H1 (cell line): ENCODE results near the gene INO80. TPM values are rescaled to one million over a fixed set of nuclear protein-coding genes. Genes with fewer than 3 reads are reported as not detected.

ENCODE experiments used
- CHD2 ChIP-seq: IDR thresholded peaks from 2 replicates; pipeline ENCODE4 v1.6.1; 2012; ENCODE audit warnings: low read length, improper control_type of control experiment
- CREB1 ChIP-seq: IDR thresholded peaks from 2 replicates; pipeline ENCODE4 v1.6.1; 2012; ENCODE audit warnings: inconsistent platforms
- CTBP2 ChIP-seq: IDR thresholded peaks from 2 replicates; pipeline ENCODE4 v1.7.0; 2011; ENCODE audit warnings: borderline replicate concordance, mild to moderate bottlenecking, moderate library complexity, mixed read lengths, low read length; ENCODE audit not compliant: insufficient read depth, insufficient read length
- KDM5A ChIP-seq: fragments of 200-600 bp; IDR thresholded peaks from 2 replicates; pipeline ENCODE4 v1.7.1; 2012; ENCODE audit warnings: mild to moderate bottlenecking, low read length, inconsistent platforms, mixed read lengths
- NANOG ChIP-seq: IDR thresholded peaks from 2 replicates; pipeline ENCODE4 v1.6.1; 2011; ENCODE audit warnings: low read length, low read depth, mild to moderate bottlenecking, inconsistent platforms; ENCODE audit not compliant: insufficient read depth, poor library complexity, severe bottlenecking
- PHF8 ChIP-seq: fragments of 200-600 bp; sonication (generic); conservative IDR thresholded peaks from 2 replicates; pipeline ENCODE4 v1.7.1; 2012; ENCODE audit warnings: low read depth, mild to moderate bottlenecking, inconsistent platforms, low read length, moderate library complexity
- TBP ChIP-seq: IDR thresholded peaks from 2 replicates; pipeline ENCODE4 v1.6.1; 2011; ENCODE audit warnings: low read depth, low read length, improper control_type of control experiment
- YY1 ChIP-seq: IDR thresholded peaks from 2 replicates; pipeline ENCODE4 v1.6.1; 2011; ENCODE audit warnings: low read depth, mild to moderate bottlenecking, low read length
- polyA plus RNA-seq, 7 experiments: library from polyadenylated mRNA; depleted of rRNA in 3 of 7; stranded (reverse) in 5 of 7; unstranded in 2 of 7; fragments of >200 nt in 5 of 7; fragments of 200-250 nt in 2 of 7; gene quantifications; 1 replicate in 5 of 7; 2 replicates in 1 of 7; 4 replicates in 1 of 7; pipeline versions ENCODE4 v1.2.1 to v1.2.3, GENCODE V29; 2011 to 2013; ENCODE audit warnings: missing spikeins in 2 of 7, mixed read lengths in 2 of 7
- total RNA-seq: library from RNA; stranded (reverse); fragmentation: NEBNext Ultra II Directional; extraction: Animal tissue kit (Norgen Biotek cat#: 25700); gene quantifications from 2 replicates; pipeline ENCODE4 v1.2.1, GENCODE V29; 2021
- TF ChIP-seq, protein P1 (sequence below): fragments of 300-600 bp; sonication (generic); IDR thresholded peaks from 2 replicates; pipeline ENCODE4 v1.7.1; 2012; ENCODE audit warnings: low read length, moderate library complexity, mild to moderate bottlenecking, inconsistent platforms; ENCODE audit not compliant: insufficient replicate concordance

Gene INO80
- total and polyA plus RNA-seq, 2 of the 8 experiments (the other 6 are each of a cell fraction or from before 2014, with no cell fraction given): 4.3 to 24.5 TPM

GRCh38 chr15:40984406-40984805 is 131.7 kb downstream of the INO80 start (continued):
- TF ChIP-seq, protein P1, sequence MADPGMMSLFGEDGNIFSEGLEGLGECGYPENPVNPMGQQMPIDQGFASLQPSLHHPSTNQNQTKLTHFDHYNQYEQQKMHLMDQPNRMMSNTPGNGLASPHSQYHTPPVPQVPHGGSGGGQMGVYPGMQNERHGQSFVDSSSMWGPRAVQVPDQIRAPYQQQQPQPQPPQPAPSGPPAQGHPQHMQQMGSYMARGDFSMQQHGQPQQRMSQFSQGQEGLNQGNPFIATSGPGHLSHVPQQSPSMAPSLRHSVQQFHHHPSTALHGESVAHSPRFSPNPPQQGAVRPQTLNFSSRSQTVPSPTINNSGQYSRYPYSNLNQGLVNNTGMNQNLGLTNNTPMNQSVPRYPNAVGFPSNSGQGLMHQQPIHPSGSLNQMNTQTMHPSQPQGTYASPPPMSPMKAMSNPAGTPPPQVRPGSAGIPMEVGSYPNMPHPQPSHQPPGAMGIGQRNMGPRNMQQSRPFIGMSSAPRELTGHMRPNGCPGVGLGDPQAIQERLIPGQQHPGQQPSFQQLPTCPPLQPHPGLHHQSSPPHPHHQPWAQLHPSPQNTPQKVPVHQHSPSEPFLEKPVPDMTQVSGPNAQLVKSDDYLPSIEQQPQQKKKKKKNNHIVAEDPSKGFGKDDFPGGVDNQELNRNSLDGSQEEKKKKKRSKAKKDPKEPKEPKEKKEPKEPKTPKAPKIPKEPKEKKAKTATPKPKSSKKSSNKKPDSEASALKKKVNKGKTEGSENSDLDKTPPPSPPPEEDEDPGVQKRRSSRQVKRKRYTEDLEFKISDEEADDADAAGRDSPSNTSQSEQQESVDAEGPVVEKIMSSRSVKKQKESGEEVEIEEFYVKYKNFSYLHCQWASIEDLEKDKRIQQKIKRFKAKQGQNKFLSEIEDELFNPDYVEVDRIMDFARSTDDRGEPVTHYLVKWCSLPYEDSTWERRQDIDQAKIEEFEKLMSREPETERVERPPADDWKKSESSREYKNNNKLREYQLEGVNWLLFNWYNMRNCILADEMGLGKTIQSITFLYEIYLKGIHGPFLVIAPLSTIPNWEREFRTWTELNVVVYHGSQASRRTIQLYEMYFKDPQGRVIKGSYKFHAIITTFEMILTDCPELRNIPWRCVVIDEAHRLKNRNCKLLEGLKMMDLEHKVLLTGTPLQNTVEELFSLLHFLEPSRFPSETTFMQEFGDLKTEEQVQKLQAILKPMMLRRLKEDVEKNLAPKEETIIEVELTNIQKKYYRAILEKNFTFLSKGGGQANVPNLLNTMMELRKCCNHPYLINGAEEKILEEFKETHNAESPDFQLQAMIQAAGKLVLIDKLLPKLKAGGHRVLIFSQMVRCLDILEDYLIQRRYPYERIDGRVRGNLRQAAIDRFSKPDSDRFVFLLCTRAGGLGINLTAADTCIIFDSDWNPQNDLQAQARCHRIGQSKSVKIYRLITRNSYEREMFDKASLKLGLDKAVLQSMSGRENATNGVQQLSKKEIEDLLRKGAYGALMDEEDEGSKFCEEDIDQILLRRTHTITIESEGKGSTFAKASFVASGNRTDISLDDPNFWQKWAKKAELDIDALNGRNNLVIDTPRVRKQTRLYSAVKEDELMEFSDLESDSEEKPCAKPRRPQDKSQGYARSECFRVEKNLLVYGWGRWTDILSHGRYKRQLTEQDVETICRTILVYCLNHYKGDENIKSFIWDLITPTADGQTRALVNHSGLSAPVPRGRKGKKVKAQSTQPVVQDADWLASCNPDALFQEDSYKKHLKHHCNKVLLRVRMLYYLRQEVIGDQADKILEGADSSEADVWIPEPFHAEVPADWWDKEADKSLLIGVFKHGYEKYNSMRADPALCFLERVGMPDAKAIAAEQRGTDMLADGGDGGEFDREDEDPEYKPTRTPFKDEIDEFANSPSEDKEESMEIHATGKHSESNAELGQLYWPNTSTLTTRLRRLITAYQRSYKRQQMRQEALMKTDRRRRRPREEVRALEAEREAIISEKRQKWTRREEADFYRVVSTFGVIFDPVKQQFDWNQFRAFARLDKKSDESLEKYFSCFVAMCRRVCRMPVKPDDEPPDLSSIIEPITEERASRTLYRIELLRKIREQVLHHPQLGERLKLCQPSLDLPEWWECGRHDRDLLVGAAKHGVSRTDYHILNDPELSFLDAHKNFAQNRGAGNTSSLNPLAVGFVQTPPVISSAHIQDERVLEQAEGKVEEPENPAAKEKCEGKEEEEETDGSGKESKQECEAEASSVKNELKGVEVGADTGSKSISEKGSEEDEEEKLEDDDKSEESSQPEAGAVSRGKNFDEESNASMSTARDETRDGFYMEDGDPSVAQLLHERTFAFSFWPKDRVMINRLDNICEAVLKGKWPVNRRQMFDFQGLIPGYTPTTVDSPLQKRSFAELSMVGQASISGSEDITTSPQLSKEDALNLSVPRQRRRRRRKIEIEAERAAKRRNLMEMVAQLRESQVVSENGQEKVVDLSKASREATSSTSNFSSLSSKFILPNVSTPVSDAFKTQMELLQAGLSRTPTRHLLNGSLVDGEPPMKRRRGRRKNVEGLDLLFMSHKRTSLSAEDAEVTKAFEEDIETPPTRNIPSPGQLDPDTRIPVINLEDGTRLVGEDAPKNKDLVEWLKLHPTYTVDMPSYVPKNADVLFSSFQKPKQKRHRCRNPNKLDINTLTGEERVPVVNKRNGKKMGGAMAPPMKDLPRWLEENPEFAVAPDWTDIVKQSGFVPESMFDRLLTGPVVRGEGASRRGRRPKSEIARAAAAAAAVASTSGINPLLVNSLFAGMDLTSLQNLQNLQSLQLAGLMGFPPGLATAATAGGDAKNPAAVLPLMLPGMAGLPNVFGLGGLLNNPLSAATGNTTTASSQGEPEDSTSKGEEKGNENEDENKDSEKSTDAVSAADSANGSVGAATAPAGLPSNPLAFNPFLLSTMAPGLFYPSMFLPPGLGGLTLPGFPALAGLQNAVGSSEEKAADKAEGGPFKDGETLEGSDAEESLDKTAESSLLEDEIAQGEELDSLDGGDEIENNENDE: no peak
- TF ChIP-seq CHD2: no peak
- TF ChIP-seq KDM5A: no peak
- TF ChIP-seq YY1: no peak
- TF ChIP-seq NANOG: no peak
- TF ChIP-seq TBP: no peak
- no peak for TF ChIP-seq CTBP2
- no peak for TF ChIP-seq PHF8
- TF ChIP-seq CREB1: no peak
